Smooth muscle cell (in vitro differentiated cells): Measurements from ENCODE around the gene EMD. TPM values are rescaled to one million over a fixed set of nuclear protein-coding genes. Genes with fewer than 3 reads are reported as not detected.

Source experiments
- DNase-seq: peaks from one replicate; lab custom pipeline; 2025; ENCODE audit not compliant: unreplicated experiment; lab: John Stamatoyannopoulos, UW
- H2AFZ ChIP-seq: fragments of 200-600 bp; sonication (generic); 2 replicates; pipeline ENCODE4 v1.6.0; 2016; ENCODE audit warnings: antibody characterized with exemption, low read depth, mild to moderate bottlenecking
- H3F3A ChIP-seq: fragments of 200-600 bp; sonication (generic); 2 replicates; pipeline ENCODE4 v1.6.0; 2017; ENCODE audit warnings: antibody characterized with exemption, low read depth
- H3K27ac ChIP-seq: fragments of 200-600 bp; sonication (generic); 2 replicates; pipeline ENCODE4 v1.5.1; 2016; ENCODE audit warnings: low read depth, mild to moderate bottlenecking
- H3K27me3 ChIP-seq: fragments of 200-600 bp; sonication (generic); 2 replicates; pipeline ENCODE4 v1.6.1; 2016; ENCODE audit warnings: low read depth, mild to moderate bottlenecking
- H3K36me3 ChIP-seq: fragments of 200-600 bp; sonication (generic); 2 replicates; pipeline ENCODE4 v1.5.1; 2016; ENCODE audit warnings: low read depth
- H3K4me1 ChIP-seq: fragments of 200-600 bp; sonication (generic); 2 replicates; pipeline ENCODE4 v1.5.1; 2016; ENCODE audit warnings: low read depth
- H3K4me2 ChIP-seq: fragments of 200-600 bp; sonication (generic); 2 replicates; pipeline ENCODE4 v1.6.0; 2016; ENCODE audit warnings: mild to moderate bottlenecking
- H3K4me3 ChIP-seq: fragments of 200-600 bp; sonication (generic); 2 replicates; pipeline ENCODE4 v1.5.1; 2016; ENCODE audit warnings: mild to moderate bottlenecking
- H3K79me2 ChIP-seq: fragments of 200-600 bp; sonication (generic); 2 replicates; pipeline ENCODE4 v1.6.0; 2016; ENCODE audit warnings: low read depth, mild to moderate bottlenecking
- H3K9ac ChIP-seq: fragments of 200-600 bp; sonication (generic); 2 replicates; pipeline ENCODE4 v1.6.0; 2016; ENCODE audit warnings: low read depth
- H3K9me3 ChIP-seq: fragments of 200-600 bp; sonication (generic); replicated peaks from 2 replicates; pipeline ENCODE4 v1.5.1; 2016; ENCODE audit warnings: low read depth
- H4K20me1 ChIP-seq: fragments of 200-600 bp; sonication (generic); 2 replicates; pipeline ENCODE4 v1.6.0; 2016; ENCODE audit warnings: low read depth
- CTCF ChIP-seq: fragments of 200-600 bp; sonication (generic); IDR thresholded peaks from 2 replicates; pipeline ENCODE4 v1.5.1; 2017; ENCODE audit warnings: borderline replicate concordance, mild to moderate bottlenecking, antibody characterized with exemption; ENCODE audit not compliant: insufficient read depth, poor library complexity, severe bottlenecking
- WGBS: methylation state at CpG from one replicate; pipeline ENCODE4 v1.1.7; 2016; ENCODE audit warnings: low lambda C conversion rate; 5-methylcytosine and 5-hydroxymethylcytosine counted together
- polyA plus RNA-seq: library from polyadenylated mRNA; unstranded; fragments of >200 nt; fragmentation: Nextera tagmentation; extraction: Ambion mirVana; gene quantifications from 2 replicates; pipeline ENCODE4 v1.2.1, GENCODE V29; 2016
- total RNA-seq: library from RNA; depleted of rRNA; stranded (reverse); fragments of >200 nt; gene quantifications from 2 replicates; pipeline ENCODE4 v1.2.3, GENCODE V29; 2014

Gene EMD
- total and polyA plus RNA-seq, 2 experiments from 2014 or later = 61.4 to 63.9 TPM

DNA sequence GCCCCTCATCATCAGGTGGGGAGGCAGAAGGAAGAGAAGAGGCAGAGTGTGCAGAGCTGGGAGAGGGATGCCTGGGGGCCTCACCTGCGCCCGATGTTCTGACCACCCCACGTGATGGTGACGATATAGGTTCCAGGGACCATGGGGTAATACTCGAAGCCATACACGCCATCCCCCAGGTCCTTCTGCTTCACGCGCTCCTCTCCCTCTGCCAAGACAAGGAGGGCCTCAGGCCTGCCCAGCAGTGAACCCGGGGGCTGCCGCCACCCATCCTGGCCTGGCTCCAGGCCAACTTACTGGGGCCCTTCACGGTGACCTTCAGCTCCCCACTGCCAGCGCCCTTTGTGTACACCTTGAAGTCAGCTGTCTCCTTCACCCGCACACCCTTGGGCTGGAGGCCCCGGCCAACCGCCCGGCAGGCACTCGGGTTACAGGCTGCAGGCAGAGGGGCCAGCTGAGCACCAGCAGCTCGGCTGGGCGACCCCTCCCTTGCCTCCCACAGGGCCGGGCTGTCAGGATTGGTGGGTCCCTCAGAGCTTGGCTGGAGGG, 14.0 kb upstream of the EMD start:
- H3K27ac ChIP-seq = no peak overlapping the region
- no peaks in the 10 kb centered on the region for H3K9me3 ChIP-seq
- H3F3A ChIP-seq = peaks cover 6% of the 10 kb centered on the region
- H3K9ac ChIP-seq = no peak overlapping the region
- H3K36me3 ChIP-seq = no peaks in the 10 kb centered on the region
- H4K20me1 ChIP-seq = peaks cover 96% of the 10 kb centered on the region
- WGBS = 94% methylated on average over 20 of the region's 20 CpGs
- H3K4me1 ChIP-seq = no peaks in the 10 kb centered on the region
- no peak overlapping the region for H3K4me2 ChIP-seq
- no peak for TF ChIP-seq CTCF
- no peaks in the 10 kb centered on the region for H3K27me3 ChIP-seq
- DNase-seq = no peak
- H3K4me3 ChIP-seq = no peak overlapping the region
- peaks cover 54% of the 10 kb centered on the region for H3K79me2 ChIP-seq
- H2AFZ ChIP-seq = no peak overlapping the region

- Histone ChIP-seq H3K4me3 (no peak overlapping the region), H4K20me1 (peaks cover 92% of the 10 kb centered on the region), H3K36me3 (no peaks in the 10 kb centered on the region), H3K27me3 (no peaks in the 10 kb centered on the region), H2AFZ (no peak overlapping the region), H3K9ac (no peak overlapping the region), H3K79me2 (peaks cover 58% of the 10 kb centered on the region), H3K27ac (no peak overlapping the region), H3F3A (peaks cover 6% of the 10 kb centered on the region), H3K4me1 (no peaks in the 10 kb centered on the region), H3K4me2 (no peak overlapping the region), H3K9me3 (no peaks in the 10 kb centered on the region)
- no peak for TF ChIP-seq CTCF
- no peak for DNase-seq
- 92% methylated on average over 24 of the region's 32 CpGs for WGBS
Measured at GRCh38 chrX:154365997-154366665, 13.0 kb upstream of the EMD start.

DNA sequence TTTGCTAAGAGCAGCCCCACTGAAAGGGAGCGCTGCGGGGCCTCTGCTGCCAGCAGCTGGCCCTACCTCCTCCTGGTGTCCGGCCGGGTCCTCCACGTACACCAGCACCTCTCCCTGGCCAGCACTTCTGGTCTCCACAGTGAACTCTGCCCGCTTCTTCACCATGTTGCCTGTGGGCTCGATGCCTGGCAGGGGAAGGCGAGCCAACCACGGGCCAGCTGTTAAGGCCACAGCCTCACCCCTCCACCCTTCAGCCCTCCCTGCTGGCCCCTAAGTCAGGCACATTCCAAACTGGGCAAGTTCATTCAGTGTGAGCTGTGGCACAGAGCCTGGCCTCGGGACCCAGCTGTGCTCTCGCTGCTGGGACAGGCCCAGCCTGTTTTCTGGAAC, 12.4 kb upstream of the EMD start:
- peaks cover 58% of the 10 kb centered on the region for H3K79me2 ChIP-seq
- TF ChIP-seq CTCF = no peak
- H3K36me3 ChIP-seq = no peaks in the 10 kb centered on the region

More for the DNA sequence above, 12.4 kb upstream of the EMD start:
- 92% methylated on average over 11 of the region's 11 CpGs for WGBS
- H3F3A ChIP-seq = peaks cover 6% of the 10 kb centered on the region
- no peaks in the 10 kb centered on the region for H3K4me1 ChIP-seq
- peaks cover 86% of the 10 kb centered on the region for H4K20me1 ChIP-seq
- H3K4me2 ChIP-seq = peak overlapping the region; percentile 31
- H3K27me3 ChIP-seq = no peaks in the 10 kb centered on the region
- H3K9me3 ChIP-seq = no peaks in the 10 kb centered on the region
- no peak overlapping the region for H3K9ac ChIP-seq
- no peak for DNase-seq
- no peak overlapping the region for H3K4me3 ChIP-seq
- H3K27ac ChIP-seq = peak overlapping the region; percentile 99
- no peak overlapping the region for H2AFZ ChIP-seq
